H1 (cell line): ENCODE results near the gene HLA-DPB1. TPM values are rescaled to one million over a fixed set of nuclear protein-coding genes. Genes with fewer than 3 reads are reported as not detected.

Experiments
- CTCF ChIA-PET: fragments of 300-600 bp; sonication (Branson Sonifier 250); formaldehyde crosslinking; loops from one replicate; lab custom pipeline; 2021; ENCODE audit not compliant: partially characterized antibody; lab: Charles Lee
- POLR2A ChIA-PET: fragments of 300-600 bp; sonication (Branson Sonifier 250); formaldehyde crosslinking; loops from one replicate; lab custom pipeline; 2021; ENCODE audit warnings: inconsistent platforms; ENCODE audit not compliant: partially characterized antibody; lab: Charles Lee
- DNase-seq, 2 experiments: peaks; one replicate each; pipeline versions ENCODE4 v3.0.0 to v3.0.0-alpha.2; 2010 to 2022; ENCODE audit warnings: low spot score in 2 of 2, low read depth in 1 of 2, mixed read lengths in 1 of 2
- FAIRE-seq: peaks from 2 replicates; lab custom pipeline; 2011; peaks lifted over from hg19 to GRCh38; lab: Jason Lieb, UNC
- H2AFZ ChIP-seq: 2 replicates; pipeline ENCODE4 v1.8.1; 2012; ENCODE audit warnings: low read length, inconsistent platforms
- H2AK5ac ChIP-seq: 2 replicates; pipeline ENCODE4 v1.6.1; 2013; ENCODE audit warnings: low read depth, low read length
- H2BK120ac ChIP-seq: replicated peaks from 2 replicates; pipeline ENCODE3; 2013; ENCODE audit warnings: low read depth, low read length, inconsistent platforms
- H2BK12ac ChIP-seq: 2 replicates; pipeline ENCODE4 v1.6.1; 2013; ENCODE audit warnings: low read depth, low read length
- H2BK15ac ChIP-seq: 2 replicates; pipeline ENCODE4 v1.6.1; 2013; ENCODE audit warnings: low read length
- H2BK20ac ChIP-seq: 2 replicates; pipeline ENCODE4 v1.6.1; 2013; ENCODE audit warnings: low read length
- H2BK5ac ChIP-seq: 2 replicates; pipeline ENCODE4 v1.6.1; 2013; ENCODE audit warnings: low read depth, low read length
- H3K14ac ChIP-seq: 2 replicates; pipeline ENCODE4 v1.6.1; 2013; ENCODE audit warnings: inconsistent platforms; ENCODE audit not compliant: insufficient read length
- H3K18ac ChIP-seq: 2 replicates; pipeline ENCODE4 v1.6.1; 2013; ENCODE audit warnings: low read length; ENCODE audit errors: extremely low read depth
- H3K23ac ChIP-seq: 2 replicates; pipeline ENCODE4 v1.6.1; 2013; ENCODE audit warnings: inconsistent platforms; ENCODE audit not compliant: insufficient read length
- H3K23me2 ChIP-seq: 2 replicates; pipeline ENCODE4 v1.6.1; 2013; ENCODE audit warnings: low read depth, low read length
- H3K27ac ChIP-seq: 2 replicates; pipeline ENCODE4 v1.6.1; 2011; ENCODE audit warnings: low read depth, low read length, inconsistent platforms
- H3K27me3 ChIP-seq, 4 experiments: replicated peaks in 1 of 4; 1 replicate in 1 of 4; 2 replicates in 3 of 4; pipeline versions ENCODE4 v1.6.1 to v1.8.1; 2011 to 2013; ENCODE audit warnings: low read length in 3 of 4, mild to moderate bottlenecking in 3 of 4, inconsistent platforms in 2 of 4, mixed read lengths in 2 of 4, moderate library complexity in 1 of 4; ENCODE audit not compliant: control insufficient read depth in 3 of 4, insufficient read depth in 3 of 4; ENCODE audit errors: extremely low read depth in 1 of 4
- H3K36me3 ChIP-seq, 4 experiments: 2 replicates each; pipeline versions ENCODE4 v1.6.1 to v1.8.1; 2011 to 2013; ENCODE audit warnings: mild to moderate bottlenecking in 4 of 4, low read length in 3 of 4, moderate library complexity in 2 of 4, control low read depth in 1 of 4, inconsistent platforms in 1 of 4; ENCODE audit not compliant: insufficient read depth in 4 of 4, control insufficient read depth in 2 of 4
- H3K4ac ChIP-seq: replicated peaks from 2 replicates; pipeline ENCODE3; 2013; ENCODE audit warnings: low read length, low read depth, mixed read lengths, inconsistent platforms; ENCODE audit not compliant: insufficient read length
- H3K4me1 ChIP-seq, 4 experiments: replicated peaks in 1 of 4; 1 replicate in 1 of 4; 2 replicates in 3 of 4; pipeline versions ENCODE4 v1.6.1 to v1.8.1; 2011 to 2013; ENCODE audit warnings: low read length in 3 of 4, inconsistent platforms in 2 of 4, mixed read lengths in 1 of 4; ENCODE audit not compliant: insufficient read depth in 4 of 4, control insufficient read depth in 3 of 4
- H3K4me2 ChIP-seq, 2 experiments: 2 replicates each; pipeline versions ENCODE4 v1.6.1 to v1.8.1; 2011 to 2013; ENCODE audit warnings: low read depth in 2 of 2, low read length in 2 of 2, control low read depth in 1 of 2, inconsistent platforms in 1 of 2, mild to moderate bottlenecking in 1 of 2; ENCODE audit not compliant: insufficient read depth in 1 of 2
- H3K4me3 ChIP-seq, 4 experiments: fragments of 200-600, 300-600 bp in 1 of 4; sonication (generic), shearing (Covaris generic), sonication (Bioruptor Twin) in 1 of 4; 2 replicates each; pipeline versions ENCODE4 v1.5.1 to v1.8.1; 2011 to 2016; ENCODE audit warnings: low read length in 4 of 4, low read depth in 3 of 4, control low read depth in 2 of 4, inconsistent platforms in 2 of 4, mild to moderate bottlenecking in 2 of 4, mixed read lengths in 1 of 4, moderate library complexity in 1 of 4; ENCODE audit not compliant: insufficient read depth in 2 of 4; ENCODE audit errors: extremely low read depth in 1 of 4
- H3K56ac ChIP-seq: replicated peaks from 2 replicates; pipeline ENCODE3; 2013; ENCODE audit warnings: low read depth, mild to moderate bottlenecking, mixed read lengths, low read length, inconsistent platforms; ENCODE audit not compliant: insufficient read length
- H3K79me1 ChIP-seq: 2 replicates; pipeline ENCODE4 v1.6.1; 2013; ENCODE audit warnings: low read depth, low read length, control low read depth
- H3K79me2 ChIP-seq, 2 experiments: 2 replicates each; pipeline versions ENCODE4 v1.6.1 to v1.8.1; 2012 to 2013; ENCODE audit warnings: low read length in 2 of 2, mild to moderate bottlenecking in 2 of 2, inconsistent platforms in 1 of 2; ENCODE audit not compliant: insufficient read depth in 2 of 2, control insufficient read depth in 1 of 2
- H3K9ac ChIP-seq, 4 experiments: replicated peaks in 1 of 4; 1 replicate in 1 of 4; 2 replicates in 3 of 4; pipeline versions ENCODE4 v1.6.1 to v1.8.1; 2011 to 2013; ENCODE audit warnings: low read depth in 3 of 4, low read length in 3 of 4, control low read depth in 2 of 4, mild to moderate bottlenecking in 2 of 4, moderate library complexity in 2 of 4, inconsistent platforms in 1 of 4; ENCODE audit errors: extremely low read depth in 1 of 4
- H3K9me3 ChIP-seq, 2 experiments: 2 replicates each; pipeline versions ENCODE4 v1.6.1 to v1.8.1; 2012 to 2013; ENCODE audit warnings: mild to moderate bottlenecking in 2 of 2, moderate library complexity in 2 of 2, control low read depth in 1 of 2, inconsistent platforms in 1 of 2, low read depth in 1 of 2, low read length in 1 of 2, mixed read lengths in 1 of 2; ENCODE audit not compliant: insufficient read depth in 2 of 2
- H4K20me1 ChIP-seq, 2 experiments: replicated peaks in 1 of 2; 2 replicates each; pipeline versions ENCODE3 to v1.8.1; 2011 to 2013; ENCODE audit warnings: inconsistent platforms in 2 of 2, low read length in 2 of 2, mild to moderate bottlenecking in 1 of 2; ENCODE audit not compliant: insufficient read depth in 2 of 2, control insufficient read depth in 1 of 2
- H4K5ac ChIP-seq: 2 replicates; pipeline ENCODE4 v1.6.1; 2013; ENCODE audit warnings: low read length, low read depth, mixed read lengths, inconsistent platforms; ENCODE audit not compliant: insufficient read length
- H4K8ac ChIP-seq: 2 replicates; pipeline ENCODE4 v1.8.0; 2013; ENCODE audit warnings: mild to moderate bottlenecking, moderate library complexity, low read length, inconsistent platforms; ENCODE audit not compliant: insufficient read depth; ENCODE audit errors: extremely low read depth
- H4K91ac ChIP-seq: replicated peaks from 2 replicates; pipeline ENCODE3; 2013; ENCODE audit warnings: low read length, mixed read lengths, inconsistent platforms; ENCODE audit not compliant: insufficient read length
- CBX5 ChIP-seq: fragments of 300-800, 300-1000 bp; sonication (generic); IDR thresholded peaks from 2 replicates; pipeline ENCODE4 v1.7.1; 2016; ENCODE audit warnings: antibody characterized with exemption, low read length, low read depth
- CHD2 ChIP-seq: IDR thresholded peaks from 2 replicates; pipeline ENCODE4 v1.6.1; 2012; ENCODE audit warnings: low read length, improper control_type of control experiment
- CREB1 ChIP-seq: IDR thresholded peaks from 2 replicates; pipeline ENCODE4 v1.6.1; 2012; ENCODE audit warnings: inconsistent platforms
- GTF2F1 ChIP-seq: IDR thresholded peaks from 2 replicates; pipeline ENCODE4 v1.6.1; 2012; ENCODE audit warnings: low read depth, low read length, improper control_type of control experiment, borderline replicate concordance
- KDM5A ChIP-seq: fragments of 200-600 bp; IDR thresholded peaks from 2 replicates; pipeline ENCODE4 v1.7.1; 2012; ENCODE audit warnings: mild to moderate bottlenecking, low read length, inconsistent platforms, mixed read lengths
- POU5F1 ChIP-seq: IDR thresholded peaks from 2 replicates; pipeline ENCODE4 v1.6.1; 2011; ENCODE audit warnings: low read depth, mild to moderate bottlenecking, low read length, moderate library complexity
- SAP30 ChIP-seq: fragments of 300-600 bp; sonication (generic); IDR thresholded peaks from 2 replicates; pipeline ENCODE4 v1.7.1; 2012; ENCODE audit warnings: low read length, moderate library complexity, mild to moderate bottlenecking, inconsistent platforms; ENCODE audit not compliant: insufficient read depth, insufficient replicate concordance
- SIRT6 ChIP-seq: IDR thresholded peaks from one replicate; pipeline ENCODE4 v1.7.1; 2012; ENCODE audit warnings: low read length, inconsistent platforms
- SP1 ChIP-seq: IDR thresholded peaks from 2 replicates; pipeline ENCODE4 v1.6.1; 2011; ENCODE audit warnings: low read depth, low read length
- SUZ12 ChIP-seq: fragments of 200-600 bp; sonication (generic); IDR thresholded peaks from 2 replicates; pipeline ENCODE4 v1.6.1; 2012; ENCODE audit warnings: mild to moderate bottlenecking, inconsistent platforms, low read length, moderate library complexity, mixed read lengths
- TAF7 ChIP-seq: optimal IDR thresholded peaks from 2 replicates; pipeline ENCODE3; 2011; ENCODE audit warnings: low read depth, mild to moderate bottlenecking, inconsistent platforms, low read length, moderate library complexity, borderline replicate concordance
- WGBS, 2 experiments: shearing (Covaris generic) in 1 of 2; methylation state at CpG; one replicate each; pipeline versions ENCODE4 v1.1.6 to v1.1.7; 2013 to 2015; ENCODE audit warnings: low lambda C conversion rate in 2 of 2, mixed read lengths in 2 of 2, inconsistent platforms in 1 of 2, low coverage in 1 of 2, missing lambda C conversion rate in 1 of 2; ENCODE audit not compliant: insufficient replicate concordance in 2 of 2, insufficient coverage in 1 of 2, insufficient read length in 1 of 2; ENCODE audit errors: extremely low coverage in 1 of 2, missing lambda C conversion rate in 1 of 2; 5-methylcytosine and 5-hydroxymethylcytosine counted together
- polyA plus RNA-seq, 7 experiments: library from polyadenylated mRNA; depleted of rRNA in 3 of 7; stranded (reverse) in 5 of 7; unstranded in 2 of 7; fragments of >200 nt in 5 of 7; fragments of 200-250 nt in 2 of 7; gene quantifications; 1 replicate in 5 of 7; 2 replicates in 1 of 7; 4 replicates in 1 of 7; pipeline versions ENCODE4 v1.2.1 to v1.2.3, GENCODE V29; 2011 to 2013; ENCODE audit warnings: missing spikeins in 2 of 7, mixed read lengths in 2 of 7
- total RNA-seq: library from RNA; stranded (reverse); fragmentation: NEBNext Ultra II Directional; extraction: Animal tissue kit (Norgen Biotek cat#: 25700); gene quantifications from 2 replicates; pipeline ENCODE4 v1.2.1, GENCODE V29; 2021
- TF ChIP-seq, protein P1 (sequence below), 3 experiments: IDR thresholded peaks; 1 replicate in 2 of 3; 2 replicates in 1 of 3; pipeline versions ENCODE4 v1.5.1 to v1.6.1; 2011; ENCODE audit warnings: low read length in 3 of 3, mild to moderate bottlenecking in 3 of 3, inconsistent platforms in 2 of 3, low read depth in 1 of 3, moderate library complexity in 1 of 3; ENCODE audit not compliant: insufficient read depth in 1 of 3; ENCODE audit errors: control extremely low read depth in 1 of 3

The HLA-DPB1 gene
- total and polyA plus RNA-seq, 2 of the 8 experiments (the other 6 are each of a cell fraction or from before 2014, with no cell fraction given): 32.3 to 58.8 TPM

DNA sequence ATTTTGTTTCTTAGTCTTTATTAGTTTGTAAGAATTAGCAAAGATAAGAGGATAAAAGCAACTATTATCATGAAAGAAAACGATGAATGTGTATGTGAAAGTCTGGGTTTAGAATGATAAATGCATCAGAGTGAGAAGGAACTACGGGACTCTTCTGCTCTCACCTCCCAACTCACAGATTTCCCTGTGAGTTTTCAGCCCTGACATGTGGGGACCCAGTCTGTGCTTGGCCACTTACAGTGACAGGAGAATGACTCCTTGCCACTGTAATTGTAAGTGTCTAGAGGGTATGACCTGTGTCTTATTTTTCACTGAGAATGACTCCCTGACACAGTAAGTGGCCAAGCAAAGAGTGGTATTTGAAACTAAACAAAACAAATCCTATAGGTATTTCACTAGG, 4.9 kb upstream of the HLA-DPB1 start:
- no peaks in the 10 kb centered on the region for H4K20me1 ChIP-seq
- no peak overlapping the region for H3K23ac ChIP-seq
- H2AFZ ChIP-seq: no peak overlapping the region
- DNase-seq (no peak), FAIRE-seq (no peak)
- no peaks in the 10 kb centered on the region for H3K27me3 ChIP-seq
- no peak overlapping the region for H4K5ac ChIP-seq
- no peaks in the 10 kb centered on the region for H3K9me3 ChIP-seq
- ChIA-PET CTCF (no interaction called here), POLR2A (no interaction called here)
- no peak overlapping the region for H2BK12ac ChIP-seq
- no peak overlapping the region for H2BK120ac ChIP-seq
- WGBS, 2 experiments: 78% methylated on average over 2 of the region's 2 CpGs; no CpG with 5 or more reads in 1 of the 2 experiments
- no peak overlapping the region for H4K8ac ChIP-seq
- H3K4me2 ChIP-seq: no peak overlapping the region
- H3K36me3 ChIP-seq: no peaks in the 10 kb centered on the region
- no peaks in the 10 kb centered on the region for H3K79me2 ChIP-seq
- no peak overlapping the region for H3K18ac ChIP-seq
- no peaks in the 10 kb centered on the region for H3K23me2 ChIP-seq
- no peak overlapping the region for H3K4me3 ChIP-seq
- H3K9ac ChIP-seq: no peak overlapping the region
- no peak overlapping the region for H2BK20ac ChIP-seq
- no peaks in the 10 kb centered on the region; a peak in 1 of 7 replicates for H3K4me1 ChIP-seq
- no peak overlapping the region for H3K27ac ChIP-seq
- H3K56ac ChIP-seq: no peak overlapping the region
- no peak overlapping the region for H2BK5ac ChIP-seq
- no peak overlapping the region for H4K91ac ChIP-seq
- no peak overlapping the region for H2BK15ac ChIP-seq
- H3K4ac ChIP-seq: no peak overlapping the region
- H3K79me1 ChIP-seq: no peaks in the 10 kb centered on the region
- no peak overlapping the region for H3K14ac ChIP-seq
- H2AK5ac ChIP-seq: no peak overlapping the region
- TF ChIP-seq SIRT6 (no peak), KDM5A (no peak), SUZ12 (no peak), TAF7 (no peak), CHD2 (no peak), POU5F1 (no peak), GTF2F1 (no peak), CBX5 (no peak), SP1 (no peak), CREB1 (no peak), SAP30 (no peak)
- TF ChIP-seq, protein P1, sequence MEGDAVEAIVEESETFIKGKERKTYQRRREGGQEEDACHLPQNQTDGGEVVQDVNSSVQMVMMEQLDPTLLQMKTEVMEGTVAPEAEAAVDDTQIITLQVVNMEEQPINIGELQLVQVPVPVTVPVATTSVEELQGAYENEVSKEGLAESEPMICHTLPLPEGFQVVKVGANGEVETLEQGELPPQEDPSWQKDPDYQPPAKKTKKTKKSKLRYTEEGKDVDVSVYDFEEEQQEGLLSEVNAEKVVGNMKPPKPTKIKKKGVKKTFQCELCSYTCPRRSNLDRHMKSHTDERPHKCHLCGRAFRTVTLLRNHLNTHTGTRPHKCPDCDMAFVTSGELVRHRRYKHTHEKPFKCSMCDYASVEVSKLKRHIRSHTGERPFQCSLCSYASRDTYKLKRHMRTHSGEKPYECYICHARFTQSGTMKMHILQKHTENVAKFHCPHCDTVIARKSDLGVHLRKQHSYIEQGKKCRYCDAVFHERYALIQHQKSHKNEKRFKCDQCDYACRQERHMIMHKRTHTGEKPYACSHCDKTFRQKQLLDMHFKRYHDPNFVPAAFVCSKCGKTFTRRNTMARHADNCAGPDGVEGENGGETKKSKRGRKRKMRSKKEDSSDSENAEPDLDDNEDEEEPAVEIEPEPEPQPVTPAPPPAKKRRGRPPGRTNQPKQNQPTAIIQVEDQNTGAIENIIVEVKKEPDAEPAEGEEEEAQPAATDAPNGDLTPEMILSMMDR (IDR thresholded peaks at IDR 0.05; ENCODE audit: control extremely low read depth in 1 of 3, insufficient read depth in 1 of 3, low read depth in 1 of 3, low read length in 3 of 3): no peak
